ENCODE data around the gene GSK3A.

The GSK3A gene

GRCh38 chr19:42280815-42281145, 38.4 kb upstream of the GSK3A start:
- DNase-seq (ENCODE audit: low read depth): no peak

GRCh38 chr19:42279902-42280814, 37.8 kb upstream of the GSK3A start:
- DNase-seq (ENCODE audit: low read depth): peak; percentile 82

- no peak for DNase-seq (ENCODE audit: low read depth)
Observed at GRCh38 chr19:42279155-42279901, 36.9 kb upstream of the GSK3A start.

- DNase-seq (ENCODE audit: low read depth): no peak
Observed at GRCh38 chr19:42278452-42279154, 36.2 kb upstream of the GSK3A start.

GRCh38 chr19:42277821-42278451, 35.5 kb upstream of the GSK3A start:
- no peak for DNase-seq (ENCODE audit: low read depth)

GRCh38 chr19:42276821-42277220, 34.4 kb upstream of the GSK3A start:
- no peak for DNase-seq (ENCODE audit: low read depth)

GRCh38 chr19:42276284-42276683, 33.9 kb upstream of the GSK3A start:
- DNase-seq (ENCODE audit: low read depth): no peak

- DNase-seq (ENCODE audit: low read depth): no peak
Observed at GRCh38 chr19:42275517-42275916, 33.1 kb upstream of the GSK3A start.

GRCh38 chr19:42275103-42275502, 32.7 kb upstream of the GSK3A start:
- DNase-seq (ENCODE audit: low read depth): no peak

GRCh38 chr19:42274065-42274682, 31.8 kb upstream of the GSK3A start:
- no peak for DNase-seq (ENCODE audit: low read depth)

- DNase-seq (ENCODE audit: low read depth): no peak
Observed at GRCh38 chr19:42273407-42274064, 31.1 kb upstream of the GSK3A start.

GRCh38 chr19:42272989-42273406, 30.6 kb upstream of the GSK3A start:
- DNase-seq (ENCODE audit: low read depth): no peak

GRCh38 chr19:42272535-42272897, 30.1 kb upstream of the GSK3A start:
- no peak for DNase-seq (ENCODE audit: low read depth)

- DNase-seq (ENCODE audit: low read depth): no peak
Observed at GRCh38 chr19:42271861-42272534, 29.6 kb upstream of the GSK3A start.

GRCh38 chr19:42271045-42271419, 28.6 kb upstream of the GSK3A start:
- no peak for DNase-seq (ENCODE audit: low read depth)

- no peak for DNase-seq (ENCODE audit: low read depth)
Observed at GRCh38 chr19:42270346-42271044, 28.1 kb upstream of the GSK3A start.

- DNase-seq (ENCODE audit: low read depth): no peak
Observed at GRCh38 chr19:42269478-42270345, 27.3 kb upstream of the GSK3A start.

GRCh38 chr19:42268704-42269477, 26.5 kb upstream of the GSK3A start, which contains the start of gene CIC:
CIC (plus strand) TSS chr19:42269252; CDS start chr19:42271784, 2,532 bp downstream.
- peak; percentile 100 for DNase-seq (ENCODE audit: low read depth)
